Measurements from ENCODE around the gene CDC27.
"Not testable (repeated sequence)": the region's sequence is repeated elsewhere in the genome, so short reads cannot be mapped to it uniquely, and the experiment has no call there.

CDC27 gene

DNA sequence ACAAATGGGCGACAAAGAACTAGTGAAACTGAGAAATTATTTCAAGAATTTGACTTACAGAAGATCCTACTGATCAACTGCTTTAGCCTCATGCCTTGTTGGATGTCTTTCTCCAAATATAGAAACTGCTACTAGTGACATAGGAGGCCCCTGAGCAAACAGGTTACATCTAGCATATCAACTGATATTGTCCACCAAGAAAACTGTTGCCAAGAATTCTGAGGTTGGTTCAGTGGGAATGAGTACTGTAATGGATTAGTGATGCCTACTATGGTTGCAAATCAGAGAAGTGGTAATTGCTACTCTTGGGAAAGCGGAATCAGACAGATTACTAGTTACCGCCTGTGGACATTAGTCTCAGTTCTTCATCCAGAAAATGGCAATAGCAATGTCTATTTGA lies 10.0 kb downstream of the CDC27 start:
- Histone ChIP-seq H3K4me3 (ENCODE audit: low read depth in 1 of 2, low read length in 2 of 2) (no peak overlapping the region), H3K36me3 (ENCODE audit: control insufficient read depth in 1 of 2, insufficient read depth in 2 of 2, low read length in 2 of 2) (peaks cover 4 to 18% of the 10 kb centered on the region in 2 donors), H3K27ac (ENCODE audit: low read depth, low read length) (no peak overlapping the region), H3K4me1 (ENCODE audit: control insufficient read depth in 1 of 2, insufficient read depth in 2 of 2, low read length in 2 of 2) (peaks cover 7% of the 10 kb centered on the region in 2 donors), H3K9me3 (ENCODE audit: control insufficient read depth in 1 of 2, low read length in 2 of 2) (no peaks in the 10 kb centered on the region), H3K27me3 (ENCODE audit: control insufficient read depth in 1 of 2, insufficient read depth in 2 of 2, low read length in 2 of 2) (no peaks in the 10 kb centered on the region), H3K9ac (ENCODE audit: low read depth in 1 of 2, low read length in 2 of 2) (no peak overlapping the region)

DNA sequence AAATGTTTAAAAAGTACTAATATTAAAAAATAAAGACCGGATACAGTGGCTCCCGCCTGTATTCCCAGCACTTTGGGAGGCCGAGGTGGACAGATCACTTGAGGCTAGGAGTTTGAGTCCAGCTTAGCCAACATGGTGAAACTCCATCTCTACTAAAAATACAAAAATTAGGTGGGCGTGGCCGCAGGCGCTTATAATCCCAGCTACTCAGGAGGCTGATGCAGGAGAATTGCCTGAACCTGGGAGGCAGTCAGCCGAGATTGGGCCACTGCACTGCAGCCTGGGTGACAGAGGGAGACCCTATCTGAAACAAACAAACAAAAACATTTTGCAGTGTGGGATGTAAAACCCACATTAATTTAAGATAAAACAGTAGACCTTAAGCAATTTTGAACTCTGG lies 11.8 kb downstream of the CDC27 start:
- H3K4me3 ChIP-seq (ENCODE audit: low read depth in 1 of 2, low read length in 2 of 2): no peak overlapping the region
- H3K4me1 ChIP-seq (ENCODE audit: control insufficient read depth in 1 of 2, insufficient read depth in 2 of 2, low read length in 2 of 2): peaks cover 0 to under 1% of the 10 kb centered on the region in 2 donors
- no peak overlapping the region for H3K9ac ChIP-seq (ENCODE audit: low read depth in 1 of 2, low read length in 2 of 2)
- no peaks in the 10 kb centered on the region for H3K27me3 ChIP-seq (ENCODE audit: control insufficient read depth in 1 of 2, insufficient read depth in 2 of 2, low read length in 2 of 2)
- no peak overlapping the region for H3K27ac ChIP-seq (ENCODE audit: low read depth, low read length)
- no peaks in the 10 kb centered on the region for H3K9me3 ChIP-seq (ENCODE audit: control insufficient read depth in 1 of 2, low read length in 2 of 2)
- peaks cover 4 to 18% of the 10 kb centered on the region in 2 donors for H3K36me3 ChIP-seq (ENCODE audit: control insufficient read depth in 1 of 2, insufficient read depth in 2 of 2, low read length in 2 of 2)

DNA sequence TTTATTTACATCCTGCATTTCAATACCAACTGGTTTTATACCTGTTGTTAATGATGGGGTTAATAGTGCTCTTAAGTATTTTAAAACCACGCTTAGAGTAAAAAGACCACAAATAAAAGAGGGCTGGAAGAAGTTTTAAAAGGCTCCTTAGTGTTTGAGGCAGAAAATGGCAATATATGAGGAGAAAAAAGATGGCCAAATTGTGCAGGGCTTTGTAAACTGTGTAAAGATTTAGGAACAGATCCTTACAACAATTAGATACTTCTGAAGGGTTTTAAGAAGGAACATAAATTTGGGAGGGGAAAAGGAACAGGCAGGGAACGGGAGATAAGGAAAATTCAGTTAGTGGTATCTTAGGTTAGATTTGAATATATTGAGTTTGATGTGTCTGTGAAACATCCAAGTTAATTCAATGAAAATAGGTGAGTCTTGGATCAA lies 12.7 kb downstream of the CDC27 start:
- H3K27me3 ChIP-seq (ENCODE audit: control insufficient read depth in 1 of 2, insufficient read depth in 2 of 2, low read length in 2 of 2): no peaks in the 10 kb centered on the region
- H3K27ac ChIP-seq (ENCODE audit: low read depth, low read length): no peak overlapping the region
- H3K9me3 ChIP-seq (ENCODE audit: control insufficient read depth in 1 of 2, low read length in 2 of 2): no peaks in the 10 kb centered on the region
- no peak overlapping the region for H3K4me3 ChIP-seq (ENCODE audit: low read depth in 1 of 2, low read length in 2 of 2)
- no peaks in the 10 kb centered on the region for H3K4me1 ChIP-seq (ENCODE audit: control insufficient read depth in 1 of 2, insufficient read depth in 2 of 2, low read length in 2 of 2)
- H3K36me3 ChIP-seq (ENCODE audit: control insufficient read depth in 1 of 2, insufficient read depth in 2 of 2, low read length in 2 of 2): peaks cover 4 to 18% of the 10 kb centered on the region in 2 donors
- no peak overlapping the region for H3K9ac ChIP-seq (ENCODE audit: low read depth in 1 of 2, low read length in 2 of 2)

DNA sequence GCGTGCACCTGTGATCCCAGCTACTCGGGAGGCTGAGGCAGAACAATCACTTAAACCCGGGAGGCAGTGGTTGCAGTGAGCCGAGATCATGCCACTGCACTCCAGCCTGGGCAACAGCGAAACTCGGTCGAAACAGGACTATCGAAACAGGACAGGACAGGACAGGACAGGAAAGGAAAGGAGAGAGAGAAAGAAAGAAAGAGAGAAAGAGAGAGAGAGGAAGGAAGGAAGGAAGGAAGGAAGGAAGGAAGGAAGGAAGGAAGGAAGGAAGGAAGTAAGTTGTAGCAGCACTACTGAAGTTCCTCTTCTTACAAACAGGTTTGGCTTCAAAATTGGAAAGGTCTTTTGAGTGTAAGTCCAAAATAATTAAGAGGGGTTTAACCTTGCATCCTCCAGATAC lies 14.3 kb downstream of the CDC27 start:
- H3K4me3 ChIP-seq (ENCODE audit: low read depth in 1 of 2, low read length in 2 of 2); H3K9ac ChIP-seq (ENCODE audit: low read depth in 1 of 2, low read length in 2 of 2); H3K27ac ChIP-seq (ENCODE audit: low read depth, low read length); H3K9me3 ChIP-seq (ENCODE audit: control insufficient read depth in 1 of 2, low read length in 2 of 2); H3K4me1 ChIP-seq (ENCODE audit: control insufficient read depth in 1 of 2, insufficient read depth in 2 of 2, low read length in 2 of 2); H3K27me3 ChIP-seq (ENCODE audit: control insufficient read depth in 1 of 2, insufficient read depth in 2 of 2, low read length in 2 of 2): not testable (repeated sequence)
- H3K36me3 ChIP-seq (ENCODE audit: control insufficient read depth in 1 of 2, insufficient read depth in 2 of 2, low read length in 2 of 2): peaks cover 0 to 13% of the 10 kb centered on the region in 2 donors

GRCh38 chr17:47172696-47173565 lies 16.2 kb downstream of the CDC27 start:
- Histone ChIP-seq H3K4me1 (ENCODE audit: control insufficient read depth in 1 of 2, insufficient read depth in 2 of 2, low read length in 2 of 2) (no peaks in the 10 kb centered on the region), H3K9ac (ENCODE audit: low read depth in 1 of 2, low read length in 2 of 2) (no peak overlapping the region), H3K27ac (ENCODE audit: low read depth, low read length) (no peak overlapping the region), H3K4me3 (ENCODE audit: low read depth in 1 of 2, low read length in 2 of 2) (no peak overlapping the region), H3K27me3 (ENCODE audit: control insufficient read depth in 1 of 2, insufficient read depth in 2 of 2, low read length in 2 of 2) (no peaks in the 10 kb centered on the region), H3K9me3 (ENCODE audit: control insufficient read depth in 1 of 2, low read length in 2 of 2) (no peaks in the 10 kb centered on the region), H3K36me3 (ENCODE audit: control insufficient read depth in 1 of 2, insufficient read depth in 2 of 2, low read length in 2 of 2) (peaks cover 4 to 15% of the 10 kb centered on the region in 2 donors)

- no peaks in the 10 kb centered on the region for H3K27me3 ChIP-seq (ENCODE audit: control insufficient read depth in 1 of 2, insufficient read depth in 2 of 2, low read length in 2 of 2)
- H3K4me3 ChIP-seq (ENCODE audit: low read depth in 1 of 2, low read length in 2 of 2): no peak overlapping the region
- H3K36me3 ChIP-seq (ENCODE audit: control insufficient read depth in 1 of 2, insufficient read depth in 2 of 2, low read length in 2 of 2): peaks cover 8 to 15% of the 10 kb centered on the region in 2 donors
- H3K4me1 ChIP-seq (ENCODE audit: control insufficient read depth in 1 of 2, insufficient read depth in 2 of 2, low read length in 2 of 2): no peaks in the 10 kb centered on the region
- H3K9me3 ChIP-seq (ENCODE audit: control insufficient read depth in 1 of 2, low read length in 2 of 2): no peaks in the 10 kb centered on the region
- no peak overlapping the region for H3K27ac ChIP-seq (ENCODE audit: low read depth, low read length)
- H3K9ac ChIP-seq (ENCODE audit: low read depth in 1 of 2, low read length in 2 of 2): no peak overlapping the region
Observed at GRCh38 chr17:47170710-47171109, 18.4 kb downstream of the CDC27 start.

DNA sequence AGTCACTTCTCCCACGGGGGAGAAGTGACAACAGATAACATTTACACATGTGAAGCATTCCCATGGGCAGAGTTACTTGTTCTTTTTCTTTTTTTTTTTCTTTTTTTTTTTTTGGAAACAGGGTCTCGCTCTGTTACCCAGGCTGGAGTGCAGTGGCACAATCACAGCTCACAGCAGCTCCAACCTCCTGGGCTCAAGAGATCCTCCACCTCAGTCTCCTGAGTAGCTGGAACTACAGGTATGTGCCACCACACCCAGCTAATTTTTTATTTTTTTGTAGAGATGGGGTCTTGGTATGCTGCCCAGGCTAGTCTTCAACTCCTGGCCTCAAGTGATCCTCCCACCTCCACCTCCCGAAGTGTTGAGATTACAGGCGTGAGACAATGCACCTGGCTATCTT lies 20.2 kb downstream of the CDC27 start:
- peaks cover 8 to 14% of the 10 kb centered on the region in 2 donors for H3K36me3 ChIP-seq (ENCODE audit: control insufficient read depth in 1 of 2, insufficient read depth in 2 of 2, low read length in 2 of 2)

GRCh38 chr17:47166854-47167253 lies 22.2 kb downstream of the CDC27 start:
- H3K27me3 ChIP-seq (ENCODE audit: control insufficient read depth in 1 of 2, insufficient read depth in 2 of 2, low read length in 2 of 2); H3K9me3 ChIP-seq (ENCODE audit: control insufficient read depth in 1 of 2, low read length in 2 of 2); H3K27ac ChIP-seq (ENCODE audit: low read depth, low read length); H3K4me3 ChIP-seq (ENCODE audit: low read depth in 1 of 2, low read length in 2 of 2); H3K9ac ChIP-seq (ENCODE audit: low read depth in 1 of 2, low read length in 2 of 2); H3K4me1 ChIP-seq (ENCODE audit: control insufficient read depth in 1 of 2, insufficient read depth in 2 of 2, low read length in 2 of 2): not testable (repeated sequence)
- peaks cover 8 to 14% of the 10 kb centered on the region in 2 donors for H3K36me3 ChIP-seq (ENCODE audit: control insufficient read depth in 1 of 2, insufficient read depth in 2 of 2, low read length in 2 of 2)

More for the DNA sequence above, 20.2 kb downstream of the CDC27 start:
- H3K9me3 ChIP-seq (ENCODE audit: control insufficient read depth in 1 of 2, low read length in 2 of 2); H3K9ac ChIP-seq (ENCODE audit: low read depth in 1 of 2, low read length in 2 of 2); H3K4me1 ChIP-seq (ENCODE audit: control insufficient read depth in 1 of 2, insufficient read depth in 2 of 2, low read length in 2 of 2); H3K4me3 ChIP-seq (ENCODE audit: low read depth in 1 of 2, low read length in 2 of 2); H3K27me3 ChIP-seq (ENCODE audit: control insufficient read depth in 1 of 2, insufficient read depth in 2 of 2, low read length in 2 of 2); H3K27ac ChIP-seq (ENCODE audit: low read depth, low read length): not testable (repeated sequence)

DNA sequence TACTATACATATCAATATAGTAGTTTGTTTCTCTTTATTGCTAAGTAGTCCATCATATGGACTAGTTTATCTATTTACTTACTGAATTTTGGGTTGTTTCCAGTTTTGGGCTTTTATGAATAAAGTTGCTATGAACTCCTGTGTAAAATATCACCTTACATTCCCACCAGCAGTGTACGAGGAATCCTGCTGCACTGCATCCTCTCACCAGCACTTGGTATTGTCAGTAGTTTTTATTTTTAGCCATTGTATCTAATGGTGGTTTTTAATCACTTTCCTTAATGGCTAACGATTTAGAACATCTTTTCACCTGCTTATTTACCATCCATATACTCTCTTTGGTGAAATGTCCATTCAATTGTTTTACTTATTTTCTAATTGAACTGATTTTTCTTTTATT lies 24.0 kb downstream of the CDC27 start:
- no peaks in the 10 kb centered on the region for H3K27me3 ChIP-seq (ENCODE audit: control insufficient read depth in 1 of 2, insufficient read depth in 2 of 2, low read length in 2 of 2)
- H3K9me3 ChIP-seq (ENCODE audit: control insufficient read depth in 1 of 2, low read length in 2 of 2): no peaks in the 10 kb centered on the region
- H3K9ac ChIP-seq (ENCODE audit: low read depth in 1 of 2, low read length in 2 of 2): no peak overlapping the region
- H3K4me1 ChIP-seq (ENCODE audit: control insufficient read depth in 1 of 2, insufficient read depth in 2 of 2, low read length in 2 of 2): peaks cover 0 to 3% of the 10 kb centered on the region in 2 donors
- H3K4me3 ChIP-seq (ENCODE audit: low read depth in 1 of 2, low read length in 2 of 2): no peak overlapping the region
- no peak overlapping the region for H3K27ac ChIP-seq (ENCODE audit: low read depth, low read length)
- H3K36me3 ChIP-seq (ENCODE audit: control insufficient read depth in 1 of 2, insufficient read depth in 2 of 2, low read length in 2 of 2): peaks cover 12 to 21% of the 10 kb centered on the region in 2 donors

DNA sequence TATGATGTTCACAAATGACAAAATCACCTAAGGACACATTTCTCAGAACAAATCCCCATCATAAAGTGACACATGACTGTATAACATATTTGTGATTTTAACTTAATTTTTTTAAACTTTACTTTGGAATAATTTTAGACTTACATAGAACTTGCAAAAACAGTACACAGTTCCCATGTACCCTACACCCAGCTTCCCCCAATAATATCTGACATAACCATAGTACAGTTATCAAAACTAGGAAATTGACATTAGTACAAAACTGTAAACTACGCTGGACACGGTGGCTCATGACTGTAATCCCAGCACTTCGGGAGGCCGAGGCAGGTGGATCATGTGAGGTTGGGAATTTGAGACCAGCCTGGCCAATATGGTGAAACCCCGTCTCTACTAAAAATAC lies 24.8 kb downstream of the CDC27 start:
- no peak overlapping the region for H3K4me3 ChIP-seq (ENCODE audit: low read depth in 1 of 2, low read length in 2 of 2)
- no peaks in the 10 kb centered on the region for H3K27me3 ChIP-seq (ENCODE audit: control insufficient read depth in 1 of 2, insufficient read depth in 2 of 2, low read length in 2 of 2)
- peaks cover 12 to 26% of the 10 kb centered on the region in 2 donors for H3K36me3 ChIP-seq (ENCODE audit: control insufficient read depth in 1 of 2, insufficient read depth in 2 of 2, low read length in 2 of 2)
- H3K9me3 ChIP-seq (ENCODE audit: control insufficient read depth in 1 of 2, low read length in 2 of 2): no peaks in the 10 kb centered on the region
- no peak overlapping the region for H3K27ac ChIP-seq (ENCODE audit: low read depth, low read length)
- H3K9ac ChIP-seq (ENCODE audit: low read depth in 1 of 2, low read length in 2 of 2): no peak overlapping the region
- peaks cover 0 to 3% of the 10 kb centered on the region in 2 donors for H3K4me1 ChIP-seq (ENCODE audit: control insufficient read depth in 1 of 2, insufficient read depth in 2 of 2, low read length in 2 of 2)

Measured in duodenal mucosa (tissue), 2 donors.